OCI-LY7 (cell line): ENCODE data around the gene PNPLA4.

ENCODE experiments used
- CTCF ChIP-seq: fragments of 200-600 bp; sonication (generic); conservative IDR thresholded peaks from 2 replicates; pipeline ENCODE4 v1.5.1; 2014; ENCODE audit warnings: mild to moderate bottlenecking, antibody characterized with exemption, low read length, moderate library complexity, mixed read lengths
- EZH2phosphoT487 ChIP-seq: fragments of 200-600 bp; sonication (generic); IDR thresholded peaks from 2 replicates; pipeline ENCODE4 v1.6.1; 2018; ENCODE audit warnings: low read depth, borderline replicate concordance, mild to moderate bottlenecking, mixed run types, antibody characterized with exemption, low read length, moderate library complexity, mixed read lengths

DNA sequence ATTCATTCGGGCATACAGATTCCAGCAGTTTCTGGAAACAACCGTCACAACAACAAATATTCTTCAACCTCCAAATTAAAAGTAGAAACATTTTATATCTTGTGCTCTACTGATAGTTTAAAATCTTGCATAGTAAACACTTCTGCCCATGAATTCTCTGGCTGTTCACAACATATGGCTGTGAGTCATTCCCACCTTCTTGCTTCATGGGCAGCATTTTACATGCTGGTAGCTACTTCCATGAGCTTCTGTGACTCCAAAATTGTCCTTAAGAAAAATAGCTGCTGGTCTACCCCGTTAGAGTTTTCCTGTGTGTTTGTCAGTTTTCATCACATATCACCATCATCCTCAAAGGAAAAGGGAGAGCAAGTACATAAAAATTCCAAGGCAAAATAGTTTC is 22.7 kb downstream of the PNPLA4 start:
- TF ChIP-seq CTCF (no peak), EZH2phosphoT487 (no peak)
